K562 (cell line): ENCODE results near the gene HTRA3. TPM values are rescaled to one million over a fixed set of nuclear protein-coding genes. Genes with fewer than 3 reads are reported as not detected.

Experiments used
- ATAC-seq: fragments of 200-7000 bp; cut with Tn5 transposase; 3 replicates; pipeline ENCODE4 v1.9.1; 2020; ENCODE audit warnings: moderate library complexity
- BruUV-seq: library from RNA; stranded (reverse); fragments of 400-500 nt; replicated peaks from 2 replicates; lab custom pipeline; 2021; lab: Mats Ljungman, UMichigan
- CTCF ChIA-PET: fragments of 300-600 bp; formaldehyde crosslinking; extraction: SDS; loops from one replicate; lab custom pipeline; 2021; ENCODE audit warnings: low intra/inter-chr PET ratio; lab: Yijun Ruan, JAX
- POLR2A ChIA-PET: fragments of 300-600, 350-650 bp; sonication (Branson Sonifier 250); formaldehyde crosslinking; extraction: SDS; loops from one replicate; lab custom pipeline; 2021; ENCODE audit warnings: antibody characterized with exemption, inconsistent platforms; lab: Yijun Ruan, JAX
- DNase-seq, 4 experiments: peaks; one replicate each; pipeline versions ENCODE4 v3.0.0 to v3.0.0-alpha.2; 2011 to 2018; ENCODE audit warnings: low spot score in 3 of 4, mixed read lengths in 3 of 4; ENCODE audit errors: extremely low read depth in 1 of 4
- FAIRE-seq: peaks from 2 replicates; lab custom pipeline; 2011; peaks lifted over from hg19 to GRCh38; lab: Jason Lieb, UNC
- H2AFZ ChIP-seq: 2 replicates; pipeline ENCODE4 v1.6.0; 2011; ENCODE audit warnings: low read depth, low read length, control low read depth, inconsistent platforms
- H3K27ac ChIP-seq: fragments of 200-600 bp; 3 replicates; pipeline ENCODE4 v1.8.0; 2011; ENCODE audit warnings: low read depth, mild to moderate bottlenecking, control low read depth, inconsistent platforms, low read length, moderate library complexity, mixed read lengths; ENCODE audit errors: extremely low read depth
- H3K27me3 ChIP-seq, 2 experiments: fragments of 300-600 bp in 1 of 2; 2 replicates in 1 of 2; 3 replicates in 1 of 2; pipeline versions ENCODE4 v1.6.0 to v1.8.0; 2011; ENCODE audit warnings: inconsistent platforms in 2 of 2, low read length in 2 of 2, mild to moderate bottlenecking in 1 of 2, mixed read lengths in 1 of 2, moderate library complexity in 1 of 2; ENCODE audit not compliant: control insufficient read depth in 2 of 2, insufficient read depth in 2 of 2
- H3K36me3 ChIP-seq: fragments of 300-600 bp; 3 replicates; pipeline ENCODE4 v1.8.0; 2011; ENCODE audit warnings: mild to moderate bottlenecking, low read length, inconsistent platforms; ENCODE audit not compliant: control insufficient read depth, insufficient read depth
- H3K4me1 ChIP-seq, 2 experiments: fragments of 200-600 bp in 1 of 2; replicated peaks in 1 of 2; 2 replicates in 1 of 2; 3 replicates in 1 of 2; pipeline versions ENCODE4 v1.5.1 to v1.8.0; 2011; ENCODE audit warnings: inconsistent platforms in 2 of 2, low read length in 2 of 2, mild to moderate bottlenecking in 1 of 2, mixed read lengths in 1 of 2, moderate library complexity in 1 of 2; ENCODE audit not compliant: control insufficient read depth in 2 of 2, insufficient read depth in 2 of 2
- H3K4me2 ChIP-seq: 2 replicates; pipeline ENCODE4 v1.6.1; 2011; ENCODE audit warnings: low read length, control low read depth, inconsistent platforms, mixed read lengths; ENCODE audit not compliant: insufficient read depth
- H3K4me3 ChIP-seq: fragments of 200-600 bp; sonication (generic), shearing (Covaris generic); 2 replicates; pipeline ENCODE4 v1.5.1; 2016; ENCODE audit warnings: control low read depth, inconsistent platforms
- H3K79me2 ChIP-seq: fragments of 200-600 bp; 3 replicates; pipeline ENCODE4 v1.8.0; 2011; ENCODE audit warnings: low read length, inconsistent platforms; ENCODE audit not compliant: control insufficient read depth, insufficient read depth
- H3K9ac ChIP-seq, 2 experiments: 2 replicates each; pipeline versions ENCODE4 v1.6.0 to v1.6.1; 2011; ENCODE audit warnings: low read depth in 2 of 2, low read length in 2 of 2, control low read depth in 1 of 2, inconsistent platforms in 1 of 2, mild to moderate bottlenecking in 1 of 2, mixed read lengths in 1 of 2; ENCODE audit not compliant: insufficient read depth in 1 of 2
- H3K9me1 ChIP-seq: one replicate; pipeline ENCODE4 v1.6.0; 2011; ENCODE audit warnings: inconsistent platforms, mild to moderate bottlenecking, low read length, moderate library complexity; ENCODE audit not compliant: control insufficient read depth, insufficient read depth
- H3K9me3 ChIP-seq: replicated peaks from 2 replicates; pipeline ENCODE4 v1.5.1; 2011; ENCODE audit warnings: low read depth, low read length, inconsistent platforms; ENCODE audit not compliant: control insufficient read depth, insufficient read depth
- H4K20me1 ChIP-seq: replicated peaks from 2 replicates; pipeline ENCODE4 v1.6.1; 2011; ENCODE audit warnings: low read length, inconsistent platforms, mixed read lengths; ENCODE audit not compliant: control insufficient read depth, insufficient read depth
- GATAD2B ChIP-seq: fragments of 450-650 bp; IDR thresholded peaks from 2 replicates; pipeline ENCODE4 v1.6.1; 2017; ENCODE audit warnings: mild to moderate bottlenecking, borderline replicate concordance
- HIVEP1 ChIP-seq: fragments of 250-450 bp; sonication (Bioruptor Pico); IDR thresholded peaks from 2 replicates; pipeline ENCODE4 v1.4.0; 2020; ENCODE audit warnings: mild to moderate bottlenecking
- KAT2B ChIP-seq: IDR thresholded peaks from one replicate; pipeline ENCODE4 v1.6.1; 2012; ENCODE audit warnings: low read depth, mild to moderate bottlenecking, control low read depth, inconsistent platforms, low read length, moderate library complexity
- NFATC3 ChIP-seq: fragments of 450-650 bp; IDR thresholded peaks from 2 replicates; pipeline ENCODE4 v1.6.1; 2017; ENCODE audit warnings: mild to moderate bottlenecking
- NFIC ChIP-seq: fragments of 450-650 bp; IDR thresholded peaks from 2 replicates; pipeline ENCODE4 v1.6.1; 2017; ENCODE audit warnings: mild to moderate bottlenecking, inconsistent platforms
- SMAD3 ChIP-seq: fragments of 450-650 bp; formaldehyde crosslinking; conservative IDR thresholded peaks from 2 replicates; pipeline ENCODE4 v1.4.0; 2020; ENCODE audit warnings: mild to moderate bottlenecking
- SMARCB1 ChIP-seq: IDR thresholded peaks from 2 replicates; pipeline ENCODE4 v1.6.1; 2011; ENCODE audit warnings: improper control_type of control experiment, low read depth; ENCODE audit not compliant: insufficient read length
- TCF7L2 ChIP-seq: fragments of 150-350 bp; IDR thresholded peaks from 2 replicates; pipeline ENCODE4 v1.6.1; 2016; ENCODE audit warnings: low read depth, mild to moderate bottlenecking, low read length, moderate library complexity
- ZBED1 ChIP-seq: IDR thresholded peaks from 2 replicates; pipeline ENCODE4 v1.6.1; 2014
- ZBTB7A ChIP-seq: IDR thresholded peaks from 2 replicates; pipeline ENCODE4 v1.6.1; 2011; ENCODE audit warnings: low read depth, mild to moderate bottlenecking, low read length, moderate library complexity, borderline replicate concordance; ENCODE audit not compliant: control insufficient read depth
- ZKSCAN3 ChIP-seq: fragments of 250-450 bp; sonication (Bioruptor Pico); IDR thresholded peaks from 2 replicates; pipeline ENCODE4 v1.4.0; 2020
- ZNF584 ChIP-seq: fragments of 200-800 bp; sonication (Bioruptor generic); IDR thresholded peaks from 2 replicates; pipeline ENCODE4 v1.6.1; 2016; ENCODE audit warnings: low read depth, mild to moderate bottlenecking, missing genetic modification characterization, missing compliant biosample characterization
- WGBS: fragments of 100-300 bp; shearing (Covaris generic); methylation state at CpG from one replicate; pipeline ENCODE4 v1.1.6; 2016; ENCODE audit warnings: low coverage, mixed read lengths; ENCODE audit not compliant: insufficient coverage; ENCODE audit errors: missing lambda C conversion rate; 5-methylcytosine and 5-hydroxymethylcytosine counted together
- in situ Hi-C: fragments of 300-500 bp; cut with MboI; formaldehyde crosslinking; loops from 4 replicates; pipeline ENCODE4 v1.15.0; 2018; ENCODE audit warnings: inconsistent platforms, mixed read lengths
- intact Hi-C: fragments of 100-400 bp; cut with micrococcal nuclease; formaldehyde crosslinking; loops from 2 replicates; pipeline ENCODE4 v1.14.2; 2022
- polyA plus RNA-seq, 8 experiments: library from polyadenylated mRNA; depleted of rRNA in 4 of 8; stranded (reverse) in 5 of 8; unstranded in 3 of 8; fragments of >200 nt; fragmentation: Nextera tagmentation in 2 of 8; fragmentation: Illumina TruSeq in 1 of 8; extraction: Ambion mirVana in 2 of 8; extraction: Trizol in 1 of 8; gene quantifications; 2 replicates each; pipeline versions ENCODE4 v1.2.1 to v1.2.3, GENCODE V29; 2011 to 2014; ENCODE audit warnings: inconsistent platforms in 1 of 8, missing spikeins in 1 of 8
- total RNA-seq, 7 experiments: library from RNA; depleted of rRNA in 6 of 7; stranded (reverse); fragments of >200 nt in 6 of 7; fragmentation: Illumina TruSeq in 2 of 7; extraction: Trizol in 2 of 7; gene quantifications; 2 replicates each; pipeline versions ENCODE4 v1.2.1 to v1.2.3, GENCODE V29; 2011 to 2021; ENCODE audit warnings: low replicate concordance in 1 of 7
- TF ChIP-seq, protein P1 (sequence below), 3 experiments: IDR thresholded peaks in 2 of 3; conservative IDR thresholded peaks in 1 of 3; 2 replicates each; pipeline ENCODE4 v1.5.1; 2011 to 2012; ENCODE audit warnings: low read length in 3 of 3, mild to moderate bottlenecking in 3 of 3, control low read depth in 2 of 3, improper control_type of control experiment in 1 of 3, inconsistent platforms in 1 of 3, low read depth in 1 of 3, mixed read lengths in 1 of 3, moderate library complexity in 1 of 3; ENCODE audit not compliant: insufficient read depth in 2 of 3

HTRA3 gene
- total and polyA plus RNA-seq, 9 of the 15 experiments (the other 6 are each of a cell fraction or from before 2014, with no cell fraction given): 0.04 TPM; not detected in 8

DNA sequence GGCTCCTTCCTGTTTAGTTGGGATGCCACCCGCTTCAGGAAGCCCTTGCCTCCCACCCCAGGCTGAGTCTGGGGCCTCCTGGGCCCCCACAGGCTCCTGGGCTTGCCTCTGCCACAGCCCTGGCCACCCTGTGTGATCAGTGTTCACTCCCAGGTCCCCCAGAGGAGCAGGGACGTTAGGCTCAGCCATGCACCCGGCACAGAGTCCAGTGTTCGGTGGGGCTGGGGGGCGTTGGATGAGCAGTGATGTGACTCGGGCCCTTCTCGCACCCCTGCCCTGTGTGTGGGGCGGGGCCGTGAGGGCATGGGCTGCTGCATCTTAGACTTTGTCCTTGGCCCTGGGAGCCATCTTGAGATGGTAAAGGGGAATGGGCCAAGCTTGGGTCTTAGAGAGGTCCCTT is 29.9 kb upstream of the HTRA3 start:
- 6% methylated on average over 9 of the region's 9 CpGs for WGBS
- ATAC-seq (no peak), FAIRE-seq (no peak), DNase-seq (no peak)
- Histone ChIP-seq H3K9me1 (no peaks in the 10 kb centered on the region), H3K9me3 (no peaks in the 10 kb centered on the region), H3K27me3 (peaks cover 0 to 20% of the 10 kb centered on the region in 2 experiments; a peak in 2 of 5 replicates), H2AFZ (no peak overlapping the region), H3K27ac (no peak overlapping the region), H3K4me1 (peaks cover 6 to 29% of the 10 kb centered on the region in 2 experiments; a peak in 3 of 5 replicates), H3K79me2 (no peaks in the 10 kb centered on the region), H3K9ac (no peak overlapping the region), H3K4me2 (no peak overlapping the region), H3K4me3 (no peak overlapping the region), H3K36me3 (no peaks in the 10 kb centered on the region), H4K20me1 (peaks cover 4% of the 10 kb centered on the region; the same call in 1 of the 2 replicates)
- in situ Hi-C loops (loop anchor here (5.0 kb wide), 1 partner anchor 163 kb away; no protein-coding TSS in a partner anchor), intact Hi-C loops (loop anchor here (5.0 to 10.0 kb wide), 2 partner anchors 62 to 65 kb away; no protein-coding TSS in a partner anchor)
- TF ChIP-seq NFIC: no peak
- ChIA-PET CTCF (interaction anchor here (4.9 kb wide), 1 partner anchor 163 kb away, joined by 69 read pairs; no protein-coding TSS in a partner anchor), POLR2A (no interaction called here)
- BruUV-seq: no TSS peak

GRCh38 chr4:8240211-8241041 is 29.1 kb upstream of the HTRA3 start:
- 17% methylated on average over 20 of the region's 26 CpGs for WGBS
- no peak overlapping the region for H3K4me3 ChIP-seq
- POLR2A ChIA-PET: interaction anchor here (0.6 to 1.0 kb wide), 2 partner anchors 171 to 510 kb away, joined by 3 read pairs; no protein-coding TSS in a partner anchor
- in situ Hi-C loops (loop anchor here (5.0 kb wide), 1 partner anchor 162 kb away; no protein-coding TSS in a partner anchor), intact Hi-C loops (loop anchor here (10.0 kb wide), 1 partner anchor 64 kb away; no protein-coding TSS in a partner anchor)
- peak overlapping the region in 1 of 2 experiments; percentile 35; a peak in 1 of 4 replicates for H3K9ac ChIP-seq
- no peaks in the 10 kb centered on the region for H3K79me2 ChIP-seq
- peaks cover 0 to 24% of the 10 kb centered on the region in 2 experiments; a peak in 2 of 5 replicates for H3K27me3 ChIP-seq
- H2AFZ ChIP-seq: no peak overlapping the region
- no peak for FAIRE-seq
- no peaks in the 10 kb centered on the region for H3K9me1 ChIP-seq
- H4K20me1 ChIP-seq: peaks cover 4% of the 10 kb centered on the region; the same call in 1 of the 2 replicates
- H3K9me3 ChIP-seq: no peaks in the 10 kb centered on the region
- DNase-seq: no peak
- CTCF ChIA-PET: interaction anchor here (4.9 kb wide), 1 partner anchor 162 kb away, joined by 69 read pairs; no protein-coding TSS in a partner anchor
- ATAC-seq: no peak
- H3K4me1 ChIP-seq: peaks cover 6 to 29% of the 10 kb centered on the region in 2 experiments; a peak in 3 of 5 replicates
- H3K4me2 ChIP-seq: no peak overlapping the region
- BruUV-seq: no TSS peak
- H3K27ac ChIP-seq: no peak overlapping the region
- no peaks in the 10 kb centered on the region for H3K36me3 ChIP-seq
- no peak for TF ChIP-seq TCF7L2
- TF ChIP-seq HIVEP1: no peak
- TF ChIP-seq ZBTB7A: no peak
- TF ChIP-seq SMARCB1: no peak
- TF ChIP-seq NFATC3: no peak
- TF ChIP-seq, protein P1, sequence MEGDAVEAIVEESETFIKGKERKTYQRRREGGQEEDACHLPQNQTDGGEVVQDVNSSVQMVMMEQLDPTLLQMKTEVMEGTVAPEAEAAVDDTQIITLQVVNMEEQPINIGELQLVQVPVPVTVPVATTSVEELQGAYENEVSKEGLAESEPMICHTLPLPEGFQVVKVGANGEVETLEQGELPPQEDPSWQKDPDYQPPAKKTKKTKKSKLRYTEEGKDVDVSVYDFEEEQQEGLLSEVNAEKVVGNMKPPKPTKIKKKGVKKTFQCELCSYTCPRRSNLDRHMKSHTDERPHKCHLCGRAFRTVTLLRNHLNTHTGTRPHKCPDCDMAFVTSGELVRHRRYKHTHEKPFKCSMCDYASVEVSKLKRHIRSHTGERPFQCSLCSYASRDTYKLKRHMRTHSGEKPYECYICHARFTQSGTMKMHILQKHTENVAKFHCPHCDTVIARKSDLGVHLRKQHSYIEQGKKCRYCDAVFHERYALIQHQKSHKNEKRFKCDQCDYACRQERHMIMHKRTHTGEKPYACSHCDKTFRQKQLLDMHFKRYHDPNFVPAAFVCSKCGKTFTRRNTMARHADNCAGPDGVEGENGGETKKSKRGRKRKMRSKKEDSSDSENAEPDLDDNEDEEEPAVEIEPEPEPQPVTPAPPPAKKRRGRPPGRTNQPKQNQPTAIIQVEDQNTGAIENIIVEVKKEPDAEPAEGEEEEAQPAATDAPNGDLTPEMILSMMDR (IDR thresholded peaks at IDR 0.05 in 2 of 3, conservative IDR thresholded peaks at IDR 0.05 in 1 of 3; ENCODE audit: insufficient read depth in 2 of 3, low read depth in 1 of 3, low read length in 3 of 3): no peak
- no peak for TF ChIP-seq GATAD2B
- TF ChIP-seq KAT2B: no peak
- TF ChIP-seq ZBED1: no peak
- no peak for TF ChIP-seq SMAD3 (CRISPR knock-in tag)
- no peak for TF ChIP-seq ZNF584 (CRISPR knock-in tag)
- TF ChIP-seq ZKSCAN3: no peak
